Caco-2 (cell line): ENCODE data around the gene BOLA2B. TPM values are rescaled to one million over a fixed set of nuclear protein-coding genes. Genes with fewer than 3 reads are reported as not detected.
"Not testable (repeated sequence)": the region's sequence is repeated elsewhere in the genome, so short reads cannot be mapped to it uniquely, and the experiment has no call there.

Experiments
- BruUV-seq: library from RNA; stranded (reverse); fragments of 400-500 nt; replicated peaks from 2 replicates; lab custom pipeline; 2021; lab: Mats Ljungman, UMichigan
- CTCF ChIA-PET: fragments of 300-600 bp; sonication (Branson Sonifier 250); formaldehyde crosslinking; loops from one replicate; lab custom pipeline; 2022; ENCODE audit warnings: antibody characterized with exemption; lab: Charles Lee
- POLR2A ChIA-PET: fragments of 300-600 bp; sonication (Branson Sonifier 250); formaldehyde crosslinking; loops from one replicate; lab custom pipeline; 2022; ENCODE audit warnings: antibody characterized with exemption; lab: Charles Lee
- DNase-seq, 2 experiments: peaks; one replicate each; pipeline versions ENCODE4 v3.0.0 to v3.0.0-alpha.2; 2020 to 2022
- H3K27me3 ChIP-seq: replicated peaks from 2 replicates; pipeline ENCODE4 v1.6.0; 2011; ENCODE audit warnings: low read length; ENCODE audit not compliant: control insufficient read depth, insufficient read depth
- H3K36me3 ChIP-seq: 2 replicates; pipeline ENCODE4 v1.5.1; 2011; ENCODE audit warnings: low read length; ENCODE audit not compliant: control insufficient read depth, insufficient read depth
- H3K4me1 ChIP-seq: fragments of 250-450 bp; sonication (Bioruptor Pico); 2 replicates; pipeline ENCODE4 v1.5.1; 2020; ENCODE audit warnings: mild to moderate bottlenecking
- H3K4me3 ChIP-seq: 2 replicates; pipeline ENCODE4 v1.5.1; 2011; ENCODE audit warnings: low read depth, mild to moderate bottlenecking, control low read depth, low read length
- H3K9me3 ChIP-seq: fragments of 250-450 bp; sonication (Bioruptor Pico); 2 replicates; pipeline ENCODE4 v1.5.1; 2020; ENCODE audit warnings: mild to moderate bottlenecking, moderate library complexity
- H3K27ac Mint-ChIP-seq: one replicate; pipeline ENCODE4 v1.8.0; 2022; ENCODE audit warnings: mixed read lengths; ENCODE audit not compliant: unreplicated experiment
- H3K27me3 Mint-ChIP-seq: one replicate; pipeline ENCODE4 v1.8.0; 2022; ENCODE audit warnings: mixed read lengths; ENCODE audit not compliant: insufficient read depth, unreplicated experiment
- H3K36me3 Mint-ChIP-seq: one replicate; pipeline ENCODE4 v1.8.0; 2022; ENCODE audit warnings: mild to moderate bottlenecking, mixed read lengths; ENCODE audit not compliant: insufficient read depth, unreplicated experiment
- H3K4me1 Mint-ChIP-seq: one replicate; pipeline ENCODE4 v1.8.0; 2022; ENCODE audit warnings: low read depth, mixed read lengths; ENCODE audit not compliant: unreplicated experiment
- H3K4me3 Mint-ChIP-seq: one replicate; pipeline ENCODE4 v1.8.0; 2022; ENCODE audit warnings: mild to moderate bottlenecking, moderate library complexity, mixed read lengths; ENCODE audit not compliant: unreplicated experiment
- H3K9me3 Mint-ChIP-seq: one replicate; pipeline ENCODE4 v1.8.0; 2022; ENCODE audit warnings: mixed read lengths; ENCODE audit not compliant: unreplicated experiment
- CTCF ChIP-seq, 2 experiments: fragments of 200-600 bp in 1 of 2; IDR thresholded peaks; 1 replicate in 1 of 2; 2 replicates in 1 of 2; pipeline versions ENCODE4 v1.5.1 to v1.8.0; 2011 to 2022; ENCODE audit warnings: antibody characterized with exemption in 1 of 2, control low read depth in 1 of 2, inconsistent platforms in 1 of 2, low read depth in 1 of 2, low read length in 1 of 2, mild to moderate bottlenecking in 1 of 2, moderate library complexity in 1 of 2; ENCODE audit not compliant: insufficient read depth in 1 of 2, severe bottlenecking in 1 of 2, unreplicated experiment in 1 of 2
- intact Hi-C: fragments of 100-400 bp; cut with micrococcal nuclease; formaldehyde crosslinking; loops from one replicate; pipeline ENCODE4 v1.10.0; 2022; ENCODE audit not compliant: unreplicated experiment
- total RNA-seq: library from RNA; stranded (reverse); gene quantifications from 2 replicates; pipeline ENCODE4 v1.2.3, GENCODE V29; 2022

BOLA2B gene
- total RNA-seq, 1 experiment from 2014 or later = 96.5 TPM

DNA sequence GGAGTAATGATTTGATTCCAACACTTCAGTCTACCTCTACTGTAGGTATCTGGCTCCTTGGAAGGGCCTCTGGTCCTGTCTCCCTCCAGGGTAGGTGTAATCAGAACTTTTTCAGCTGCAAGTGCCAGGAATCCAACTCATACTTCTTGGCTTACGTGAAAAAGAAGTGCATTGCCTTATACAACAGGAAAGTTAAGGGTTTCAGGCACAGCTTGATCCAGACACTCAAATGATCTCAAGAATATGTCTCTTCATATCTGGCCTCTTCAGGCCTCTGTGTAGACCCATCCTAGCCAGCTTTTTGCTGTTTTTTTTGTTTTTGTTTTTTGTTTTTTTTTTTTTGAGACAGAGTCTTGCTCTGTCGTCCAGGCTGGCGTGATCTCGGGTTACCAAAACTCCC is 14.3 kb downstream of the BOLA2B start:
- no peak overlapping the region for H3K4me3 Mint-ChIP-seq
- no peaks in the 10 kb centered on the region for H3K36me3 ChIP-seq
- BruUV-seq = no TSS peak
- intact Hi-C loops = no loop called here
- POLR2A ChIA-PET = no interaction called here
- TF ChIP-seq CTCF (IDR thresholded peaks at IDR 0.05; ENCODE audit: insufficient read depth in 1 of 2, low read depth in 1 of 2, low read length in 1 of 2, severe bottlenecking in 1 of 2, unreplicated experiment in 1 of 2) = no peak
- no peaks in the 10 kb centered on the region for H3K27me3 Mint-ChIP-seq
- no peaks in the 10 kb centered on the region for H3K9me3 Mint-ChIP-seq
- no peak overlapping the region for H3K27ac Mint-ChIP-seq
- CTCF ChIA-PET = interaction anchor here (0.6 kb wide), 1 partner anchor 19 kb away, joined by 3 read pairs; no protein-coding TSS in a partner anchor
- no peaks in the 10 kb centered on the region for H3K4me1 Mint-ChIP-seq
- no peaks in the 10 kb centered on the region for H3K27me3 ChIP-seq
- DNase-seq = no peak
- no peaks in the 10 kb centered on the region for H3K4me1 ChIP-seq
- H3K36me3 Mint-ChIP-seq = no peaks in the 10 kb centered on the region
- H3K9me3 ChIP-seq = no peaks in the 10 kb centered on the region
- no peak overlapping the region for H3K4me3 ChIP-seq

- H3K4me1 ChIP-seq, H3K4me3 ChIP-seq, H3K4me1 Mint-ChIP-seq, H3K36me3 ChIP-seq, DNase-seq, H3K9me3 Mint-ChIP-seq, H3K4me3 Mint-ChIP-seq, H3K36me3 Mint-ChIP-seq, H3K27ac Mint-ChIP-seq, BruUV-seq, intact Hi-C loops, H3K27me3 ChIP-seq, H3K9me3 ChIP-seq, POLR2A ChIA-PET, H3K27me3 Mint-ChIP-seq: not testable (repeated sequence)
- CTCF ChIA-PET = interaction anchor here (1.6 kb wide), 1 partner anchor 65 kb away, joined by 3 read pairs; no protein-coding TSS in a partner anchor
These were observed 16.6 kb downstream of the BOLA2B start for GRCh38 chr16:30176876-30177275.

DNA sequence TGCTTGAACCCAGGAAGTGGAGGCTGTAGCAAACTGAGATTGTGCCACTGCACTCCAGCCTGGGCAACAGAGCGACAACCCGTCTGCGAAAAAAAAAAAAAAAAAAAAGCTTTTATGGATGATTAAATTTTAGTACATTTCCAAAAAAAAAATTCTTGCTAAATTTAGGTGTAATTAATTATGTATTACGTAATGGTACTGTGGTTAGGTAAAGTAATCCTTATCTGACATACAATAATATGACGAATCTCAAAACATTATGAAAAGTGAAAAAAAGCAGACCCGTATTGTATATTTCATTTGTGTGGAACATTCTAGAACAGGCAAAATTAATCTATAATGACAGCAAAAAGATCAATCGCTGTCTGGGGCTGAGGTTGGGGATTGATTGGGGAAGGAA is 20.4 kb downstream of the BOLA2B start:
- no peaks in the 10 kb centered on the region for H3K9me3 ChIP-seq
- no peaks in the 10 kb centered on the region for H3K4me1 Mint-ChIP-seq
- BruUV-seq = no TSS peak
- no peaks in the 10 kb centered on the region for H3K27me3 Mint-ChIP-seq
- no peak overlapping the region for H3K4me3 ChIP-seq
- intact Hi-C loops = no loop called here
- H3K4me1 ChIP-seq = no peaks in the 10 kb centered on the region
- no peak overlapping the region for H3K4me3 Mint-ChIP-seq
- CTCF ChIA-PET = no interaction called here
- H3K36me3 ChIP-seq = no peaks in the 10 kb centered on the region
- H3K27ac Mint-ChIP-seq = no peak overlapping the region
- POLR2A ChIA-PET = no interaction called here
- H3K9me3 Mint-ChIP-seq = no peaks in the 10 kb centered on the region
- H3K27me3 ChIP-seq = no peaks in the 10 kb centered on the region
- no peak for TF ChIP-seq CTCF (IDR thresholded peaks at IDR 0.05; ENCODE audit: insufficient read depth in 1 of 2, low read depth in 1 of 2, low read length in 1 of 2, severe bottlenecking in 1 of 2, unreplicated experiment in 1 of 2)
- no peaks in the 10 kb centered on the region for H3K36me3 Mint-ChIP-seq
- DNase-seq = no peak

- H3K4me3 ChIP-seq, H3K4me3 Mint-ChIP-seq, H3K4me1 ChIP-seq, H3K9me3 Mint-ChIP-seq, H3K4me1 Mint-ChIP-seq, H3K9me3 ChIP-seq, intact Hi-C loops, DNase-seq, POLR2A ChIA-PET, H3K36me3 ChIP-seq, H3K27me3 Mint-ChIP-seq, BruUV-seq, H3K27me3 ChIP-seq, H3K36me3 Mint-ChIP-seq, H3K27ac Mint-ChIP-seq, CTCF ChIA-PET: not testable (repeated sequence)
These were observed 23.3 kb downstream of the BOLA2B start for GRCh38 chr16:30170145-30170544.

DNA sequence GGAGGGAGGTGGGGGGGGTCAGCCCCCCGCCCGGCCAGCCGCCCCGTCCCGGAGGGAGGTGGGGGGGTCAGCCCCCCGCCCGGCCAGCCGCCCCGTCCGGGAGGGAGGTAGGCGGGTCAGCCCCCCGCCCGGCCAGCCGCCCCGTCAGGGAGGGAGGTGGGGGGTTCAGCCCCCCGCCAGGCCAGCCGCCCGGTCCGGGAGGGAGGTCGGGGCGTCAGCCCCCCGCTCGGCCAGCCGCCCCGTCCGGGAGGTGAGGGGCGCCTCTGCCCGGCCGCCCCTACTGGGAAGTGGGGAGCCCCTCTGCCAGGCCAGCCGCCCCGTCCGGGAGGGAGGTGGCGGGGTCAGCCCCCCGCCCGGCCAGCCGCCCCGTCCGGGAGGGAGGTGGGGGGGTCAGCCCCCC is 24.1 kb downstream of the BOLA2B start:
- H3K4me1 Mint-ChIP-seq, H3K27me3 ChIP-seq, H3K9me3 ChIP-seq, CTCF ChIA-PET, BruUV-seq, H3K36me3 ChIP-seq, H3K4me3 ChIP-seq, POLR2A ChIA-PET, DNase-seq, H3K27ac Mint-ChIP-seq, H3K4me1 ChIP-seq, H3K27me3 Mint-ChIP-seq, intact Hi-C loops, H3K36me3 Mint-ChIP-seq, H3K9me3 Mint-ChIP-seq, H3K4me3 Mint-ChIP-seq: not testable (repeated sequence)

DNA sequence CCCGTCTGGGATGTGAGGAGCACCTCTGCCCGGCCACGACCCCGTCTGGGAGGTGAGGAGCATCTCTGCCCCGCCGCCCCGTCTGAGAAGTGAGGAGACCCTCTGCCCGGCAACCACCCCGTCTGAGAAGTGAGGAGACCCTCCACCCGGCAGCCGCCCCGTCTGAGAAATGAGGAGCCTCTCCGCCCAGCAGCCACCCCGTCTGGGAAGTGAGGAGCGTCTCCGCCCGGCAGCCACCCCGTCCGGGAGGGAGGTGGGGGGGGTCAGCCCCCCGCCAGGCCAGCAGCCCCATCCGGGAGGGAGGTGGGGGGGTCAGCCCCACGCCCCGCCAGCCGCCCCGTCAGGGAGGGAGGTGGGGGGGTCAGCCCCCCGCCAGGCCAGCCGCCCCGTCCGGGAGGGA is 24.7 kb downstream of the BOLA2B start:
- CTCF ChIA-PET, H3K36me3 ChIP-seq, H3K36me3 Mint-ChIP-seq, DNase-seq, H3K9me3 ChIP-seq, H3K27me3 ChIP-seq, H3K27me3 Mint-ChIP-seq, POLR2A ChIA-PET, H3K4me1 Mint-ChIP-seq, H3K4me1 ChIP-seq, H3K4me3 Mint-ChIP-seq, H3K27ac Mint-ChIP-seq, H3K4me3 ChIP-seq, intact Hi-C loops, BruUV-seq, H3K9me3 Mint-ChIP-seq: not testable (repeated sequence)
